Right lobe of liver (tissue), 6 donors: Measurements from ENCODE around the gene PAK4. TPM values are rescaled to one million over a fixed set of nuclear protein-coding genes. Genes with fewer than 3 reads are reported as not detected.

Experiments
- ATAC-seq, 4 donors: fragments of 200-7000 bp; cut with Tn5 transposase; one replicate each; pipeline ENCODE4 v1.9.1; 2020; ENCODE audit warnings: mild to moderate bottlenecking in 4 of 4, moderate library complexity in 4 of 4
- DNase-seq, 3 donors: peaks; one replicate each; pipeline ENCODE4 v3.0.0-alpha.2; 2020
- H3K27ac ChIP-seq, 3 donors: fragments of 200-600 bp; one replicate each; pipeline ENCODE4 v1.8.0; 2022
- H3K27me3 ChIP-seq, 2 donors: fragments of 200-600 bp; one replicate each; pipeline ENCODE4 v1.8.0; 2022
- H3K36me3 ChIP-seq, 4 donors: fragments of 200-600 bp; sonication (generic) in 1 of 4; one replicate each; pipeline versions ENCODE4 v1.5.1 to v1.8.0; 2017 to 2022; ENCODE audit warnings: control low read depth in 1 of 4
- H3K4me1 ChIP-seq, 4 donors: fragments of 200-600 bp; sonication (generic) in 1 of 4; one replicate each; pipeline versions ENCODE4 v1.5.1 to v1.8.0; 2017 to 2022; ENCODE audit warnings: control low read depth in 1 of 4
- H3K4me3 ChIP-seq, 3 donors: fragments of 200-600 bp; one replicate each; pipeline ENCODE4 v1.8.0; 2022
- H3K9me3 ChIP-seq, 4 donors: fragments of 200-600 bp; sonication (generic) in 1 of 4; one replicate each; pipeline versions ENCODE4 v1.5.1 to v1.8.0; 2017 to 2022; ENCODE audit warnings: control low read depth in 1 of 4
- POLR2A ChIP-seq: fragments of 450-650 bp; IDR thresholded peaks from one replicate; pipeline ENCODE4 v1.6.1; 2017; ENCODE audit warnings: antibody characterized with exemption, mild to moderate bottlenecking
- WGBS: methylation state at CpG from one replicate; pipeline ENCODE4 v1.1.6; 2018; ENCODE audit warnings: low coverage, low lambda C conversion rate; ENCODE audit not compliant: insufficient coverage; ENCODE audit errors: missing lambda C conversion rate; 5-methylcytosine and 5-hydroxymethylcytosine counted together
- intact Hi-C, 2 donors: fragments of 100-400 bp; cut with DNase I; formaldehyde crosslinking; loops; one replicate each; pipeline versions ENCODE4 v1.11.2 to v1.14.1; 2022
- total RNA-seq, 6 experiments: library from RNA; depleted of rRNA in 2 of 6; stranded (reverse); fragments of >200 nt in 2 of 6; fragmentation: NEBNext Ultra II Directional in 3 of 6; extraction: Animal tissue kit (Norgen Biotek cat#: 25700) in 3 of 6; gene quantifications; one replicate each; pipeline versions ENCODE4 v1.1.0 to v1.2.4, GENCODE V29; 2016 to 2023
- TF ChIP-seq, protein P1 (sequence below), 4 donors: fragments of 200-600 bp in 3 of 4; fragments of 450-650 bp in 1 of 4; IDR thresholded peaks; one replicate each; pipeline versions ENCODE4 v1.5.1 to v1.8.0; 2016 to 2022; ENCODE audit warnings: antibody characterized with exemption in 4 of 4, mild to moderate bottlenecking in 2 of 4
- donor health status: DM: no; HTN: yes; CAD: no.
- donor health status: DM: no; HTN: no; CAD: no.
- donor health status: DM: no; HTN: no; CAD: no.
- donor health status: DM: no; HTN: yes; CAD: no.
- donor health status: DM: no; HTN: yes; CAD: no.

The PAK4 gene
- total RNA-seq, 6 experiments from 2014 or later, result 11.4 to 16.6 (median 14.7) TPM

DNA sequence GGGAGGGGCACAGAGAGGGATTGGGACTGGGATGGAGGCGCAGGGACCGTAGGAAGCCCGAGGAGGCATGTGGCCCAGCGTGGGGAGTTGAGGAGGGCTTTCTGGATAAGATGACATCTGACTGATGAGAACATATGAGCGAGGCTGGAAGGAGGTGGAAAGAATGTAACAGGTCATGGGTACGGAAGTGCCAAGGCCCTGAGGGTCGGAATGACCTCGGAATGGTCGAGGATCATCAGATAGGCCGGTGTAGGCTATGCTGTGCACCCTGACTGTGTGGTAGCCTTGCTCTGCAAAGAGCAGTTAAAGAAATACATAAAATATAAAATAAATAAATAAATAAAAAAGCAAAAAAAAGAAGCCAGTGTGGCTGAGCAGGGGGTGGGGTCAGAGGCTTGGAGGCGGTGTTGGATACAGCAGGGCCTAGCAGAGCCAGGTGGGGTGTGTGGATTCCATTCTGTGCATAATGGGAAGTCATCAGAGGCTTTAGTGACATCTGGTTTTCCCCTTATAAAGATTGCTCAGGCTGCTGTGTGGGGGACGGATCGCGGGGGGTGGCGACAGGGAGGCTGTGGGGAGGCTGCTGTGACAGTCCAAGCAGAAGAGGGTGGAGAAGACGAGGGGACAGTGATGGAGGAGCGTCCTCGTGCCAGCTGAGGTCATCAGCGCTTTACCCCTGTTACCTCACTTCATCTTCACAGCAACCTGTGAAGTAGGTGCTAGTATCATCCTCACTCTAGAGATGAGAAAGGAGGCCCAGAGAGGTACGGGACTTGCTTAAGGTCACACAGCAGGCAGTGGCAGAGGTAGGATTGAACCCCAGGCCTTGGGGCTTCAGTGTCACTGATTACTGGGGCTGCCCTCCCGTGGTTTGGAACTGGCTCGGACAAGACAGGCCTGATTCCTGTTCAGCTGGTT, 5.0 kb downstream of the PAK4 start:
- Histone ChIP-seq H3K27ac (no peak overlapping the region), H3K4me1 (peaks cover 0 to 37% (median 16%) of the 10 kb centered on the region in 4 donors), H3K4me3 (no peak overlapping the region), H3K9me3 (no peaks in the 10 kb centered on the region), H3K27me3 (no peaks in the 10 kb centered on the region), H3K36me3 (no peaks in the 10 kb centered on the region)
- ATAC-seq (no peak), DNase-seq (no peak)
- intact Hi-C loops, result loop anchor here (10.0 kb wide), 1 partner anchor 54 kb away; no protein-coding TSS in a partner anchor
- WGBS, result 87% methylated on average over 16 of the region's 22 CpGs
- TF ChIP-seq, protein P1, sequence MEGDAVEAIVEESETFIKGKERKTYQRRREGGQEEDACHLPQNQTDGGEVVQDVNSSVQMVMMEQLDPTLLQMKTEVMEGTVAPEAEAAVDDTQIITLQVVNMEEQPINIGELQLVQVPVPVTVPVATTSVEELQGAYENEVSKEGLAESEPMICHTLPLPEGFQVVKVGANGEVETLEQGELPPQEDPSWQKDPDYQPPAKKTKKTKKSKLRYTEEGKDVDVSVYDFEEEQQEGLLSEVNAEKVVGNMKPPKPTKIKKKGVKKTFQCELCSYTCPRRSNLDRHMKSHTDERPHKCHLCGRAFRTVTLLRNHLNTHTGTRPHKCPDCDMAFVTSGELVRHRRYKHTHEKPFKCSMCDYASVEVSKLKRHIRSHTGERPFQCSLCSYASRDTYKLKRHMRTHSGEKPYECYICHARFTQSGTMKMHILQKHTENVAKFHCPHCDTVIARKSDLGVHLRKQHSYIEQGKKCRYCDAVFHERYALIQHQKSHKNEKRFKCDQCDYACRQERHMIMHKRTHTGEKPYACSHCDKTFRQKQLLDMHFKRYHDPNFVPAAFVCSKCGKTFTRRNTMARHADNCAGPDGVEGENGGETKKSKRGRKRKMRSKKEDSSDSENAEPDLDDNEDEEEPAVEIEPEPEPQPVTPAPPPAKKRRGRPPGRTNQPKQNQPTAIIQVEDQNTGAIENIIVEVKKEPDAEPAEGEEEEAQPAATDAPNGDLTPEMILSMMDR (IDR thresholded peaks at IDR 0.05), result no peak

DNA sequence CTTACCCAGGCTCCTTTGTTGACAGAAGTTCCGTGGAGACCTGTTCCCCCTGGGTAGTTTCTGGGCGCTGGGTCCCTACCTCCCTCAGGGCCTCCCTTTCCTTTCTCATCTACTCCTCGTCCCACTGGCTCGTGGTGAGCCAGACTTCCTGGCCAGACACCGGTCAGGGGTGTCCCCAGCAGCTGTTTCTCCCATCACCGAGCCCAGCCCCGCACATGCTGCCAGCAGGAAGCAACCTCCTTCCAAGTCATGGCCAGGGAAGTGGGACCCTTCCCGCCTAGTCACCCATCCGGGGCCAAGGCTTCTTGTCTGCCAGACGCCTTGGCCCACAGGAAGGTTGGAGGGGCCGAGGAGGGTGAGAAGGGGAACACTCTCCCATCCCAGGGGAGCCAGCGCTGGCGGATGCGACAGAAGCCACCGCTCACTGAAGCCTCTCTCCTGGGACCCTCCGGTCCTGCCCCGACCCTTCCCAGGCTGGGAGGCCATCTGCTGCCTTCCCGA, 5.7 kb downstream of the PAK4 start:
- H3K4me1 ChIP-seq, result peaks cover 0 to 37% (median 16%) of the 10 kb centered on the region in 4 donors
- H3K9me3 ChIP-seq, result no peaks in the 10 kb centered on the region
- DNase-seq (no peak), ATAC-seq (no peak)
- intact Hi-C loops, result loop anchor here (10.0 kb wide), 1 partner anchor 53 kb away; no protein-coding TSS in a partner anchor
- 57% methylated on average over 17 of the region's 18 CpGs for WGBS
- no peak overlapping the region for H3K27ac ChIP-seq
- TF ChIP-seq, protein P1 (IDR thresholded peaks at IDR 0.05), result no peak
- TF ChIP-seq POLR2A, result no peak
- H3K36me3 ChIP-seq, result no peaks in the 10 kb centered on the region
- no peak overlapping the region for H3K4me3 ChIP-seq
- H3K27me3 ChIP-seq, result no peaks in the 10 kb centered on the region

DNA sequence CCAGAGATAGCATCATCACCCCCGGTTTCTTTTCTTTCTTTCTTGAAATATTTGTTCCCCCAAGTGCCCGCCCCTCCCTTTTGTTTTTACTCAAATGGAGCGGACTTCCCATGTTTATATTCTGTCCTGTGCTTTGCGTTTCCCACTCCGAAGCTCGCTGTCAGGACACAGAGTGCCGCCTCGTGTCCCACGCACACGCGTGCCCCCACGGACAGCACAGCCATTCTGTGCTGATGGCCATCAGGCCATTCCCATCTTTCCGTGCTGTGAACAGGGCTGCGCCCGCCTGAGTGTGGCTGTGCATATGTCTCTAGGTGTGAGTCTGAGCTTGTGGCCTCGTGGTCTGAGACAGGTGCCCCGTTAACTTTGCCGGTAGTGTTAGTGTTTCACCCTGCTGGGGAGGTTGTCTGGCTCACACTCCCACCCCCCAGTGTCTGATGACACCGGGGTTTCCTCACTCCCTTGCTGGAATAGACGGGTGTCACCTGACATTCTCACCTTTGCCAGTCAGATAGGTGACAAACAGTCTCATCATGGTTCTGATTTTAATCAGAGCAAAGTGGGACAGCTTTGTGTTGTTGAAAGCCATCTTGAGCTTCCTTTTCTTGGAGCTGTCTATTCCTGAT, 6.9 kb downstream of the PAK4 start:
- Histone ChIP-seq H3K9me3 (no peaks in the 10 kb centered on the region), H3K36me3 (no peaks in the 10 kb centered on the region), H3K27me3 (no peaks in the 10 kb centered on the region), H3K4me1 (peaks cover 0 to 29% (median 11%) of the 10 kb centered on the region in 4 donors), H3K27ac (no peak overlapping the region), H3K4me3 (no peak overlapping the region)
- intact Hi-C loops, result loop anchor here (10.0 kb wide), 1 partner anchor 52 kb away; no protein-coding TSS in a partner anchor
- 59% methylated on average over 14 of the region's 20 CpGs for WGBS
- no peak for DNase-seq
- ATAC-seq, result no peak
- TF ChIP-seq, protein P1 (IDR thresholded peaks at IDR 0.05), result no peak
- no peak for TF ChIP-seq POLR2A

DNA sequence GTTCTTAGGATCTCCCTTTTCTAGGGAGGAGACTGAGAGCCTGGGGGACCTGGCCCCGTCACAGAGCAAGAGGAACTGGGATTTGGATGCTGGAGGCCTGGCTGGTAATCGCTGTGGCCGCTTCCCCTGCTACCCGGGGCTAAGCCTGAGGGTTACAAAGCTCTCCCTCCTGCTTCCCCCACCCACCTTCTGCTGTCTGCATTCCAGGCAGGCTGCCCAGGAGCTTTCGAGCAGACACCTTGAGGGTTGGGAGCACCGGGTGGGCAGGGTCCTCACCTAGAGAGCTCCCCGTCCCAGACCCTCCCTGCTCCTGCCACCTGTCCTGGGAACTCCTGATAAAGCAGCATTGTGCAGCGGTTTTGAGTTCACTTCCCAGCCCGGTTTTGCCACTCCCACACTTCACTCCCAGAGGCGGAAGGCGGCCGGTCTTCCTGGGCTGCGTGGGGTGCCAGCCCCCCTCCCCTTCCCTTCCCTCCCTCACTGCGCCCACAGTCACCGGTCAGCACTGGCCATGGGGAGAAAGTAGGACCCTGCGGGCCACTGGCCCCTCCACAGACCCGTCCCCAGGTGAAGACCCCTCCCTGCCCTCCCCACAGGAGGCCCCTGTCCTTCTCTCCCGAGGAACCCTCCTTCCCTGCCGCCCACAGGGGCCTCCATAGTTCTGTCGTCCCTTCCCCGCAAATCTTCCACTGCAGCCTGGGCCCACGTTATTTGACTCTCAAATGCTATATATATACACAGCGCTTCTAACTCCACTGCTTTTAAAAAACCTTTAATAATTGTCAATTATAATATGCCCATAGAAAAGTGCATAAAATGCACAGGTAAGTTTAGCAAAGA, 8.1 kb downstream of the PAK4 start:
- peak in 3 of 4 donors; percentile 11 to 16 (median 15) for ATAC-seq
- intact Hi-C loops, result loop anchor here (10.0 kb wide), 1 partner anchor 51 kb away; no protein-coding TSS in a partner anchor

More for the DNA sequence above, 8.1 kb downstream of the PAK4 start:
- TF ChIP-seq POLR2A, result no peak
- TF ChIP-seq, protein P1 (IDR thresholded peaks at IDR 0.05), result no peak
- Histone ChIP-seq H3K27me3 (no peaks in the 10 kb centered on the region), H3K4me1 (peaks cover 0 to 17% (median 5%) of the 10 kb centered on the region in 4 donors), H3K36me3 (no peaks in the 10 kb centered on the region), H3K9me3 (no peaks in the 10 kb centered on the region), H3K27ac (no peak overlapping the region), H3K4me3 (no peak overlapping the region)
- peak in 1 of 3 donors; percentile 40 for DNase-seq
- WGBS, result 44% methylated on average over 13 of the region's 23 CpGs
